Natural killer cell (primary cell): Measurements from ENCODE around the gene CLIP3. TPM values are rescaled to one million over a fixed set of nuclear protein-coding genes. Genes with fewer than 3 reads are reported as not detected.

Source experiments
- ATAC-seq, 3 donors: fragments of 150-1000 bp in 2 of 3; fragments of 200-7000 bp in 1 of 3; cut with Tn5 transposase; 1 replicate in 1 of 3; 2 replicates in 2 of 3; pipeline ENCODE4 v1.10.0; 2021; ENCODE audit warnings: mild to moderate bottlenecking in 2 of 3, moderate library complexity in 2 of 3
- DNase-seq, 2 donors: peaks; one replicate each; pipeline versions ENCODE4 v3.0.0 to v3.0.0-alpha.2; 2013 to 2021; ENCODE audit warnings: mixed read lengths in 1 of 2
- H3K27ac ChIP-seq: one replicate; pipeline ENCODE4 v1.5.1; 2013; ENCODE audit warnings: mild to moderate bottlenecking, low read length
- H3K27me3 ChIP-seq: one replicate; pipeline ENCODE4 v1.6.1; 2013; ENCODE audit warnings: low read length; ENCODE audit not compliant: control insufficient read depth, insufficient read depth
- H3K36me3 ChIP-seq: one replicate; pipeline ENCODE4 v1.6.1; 2013; ENCODE audit warnings: low read length; ENCODE audit not compliant: control insufficient read depth, insufficient read depth
- H3K4me1 ChIP-seq: one replicate; pipeline ENCODE4 v1.6.1; 2013; ENCODE audit warnings: low read length; ENCODE audit not compliant: control insufficient read depth, insufficient read depth
- H3K4me3 ChIP-seq: one replicate; pipeline ENCODE4 v1.5.1; 2013; ENCODE audit warnings: low read length
- H3K9me3 ChIP-seq: one replicate; pipeline ENCODE4 v1.6.1; 2013; ENCODE audit warnings: low read length; ENCODE audit not compliant: control insufficient read depth, insufficient read depth
- H3K27ac Mint-ChIP-seq, 2 donors: one replicate each; pipeline ENCODE4 v1.8.0; 2022; ENCODE audit warnings: mild to moderate bottlenecking in 2 of 2, mixed read lengths in 2 of 2, moderate library complexity in 1 of 2
- H3K27me3 Mint-ChIP-seq, 2 donors: one replicate each; pipeline ENCODE4 v1.8.0; 2022; ENCODE audit warnings: low read depth in 2 of 2, mixed read lengths in 2 of 2
- H3K36me3 Mint-ChIP-seq: one replicate; pipeline ENCODE4 v1.8.0; 2022; ENCODE audit warnings: mixed read lengths
- H3K4me1 Mint-ChIP-seq, 2 donors: one replicate each; pipeline ENCODE4 v1.8.0; 2022; ENCODE audit warnings: mixed read lengths in 2 of 2
- H3K4me3 Mint-ChIP-seq: one replicate; pipeline ENCODE4 v1.8.0; 2022; ENCODE audit warnings: mild to moderate bottlenecking, moderate library complexity, mixed read lengths
- H3K9me3 Mint-ChIP-seq, 2 donors: one replicate each; pipeline ENCODE4 v1.8.0; 2022; ENCODE audit warnings: mixed read lengths in 2 of 2
- WGBS: methylation state at CpG from one replicate; pipeline ENCODE4 v1.1.7; 2013; ENCODE audit warnings: missing lambda C conversion rate; ENCODE audit not compliant: insufficient coverage; 5-methylcytosine and 5-hydroxymethylcytosine counted together
- intact Hi-C: fragments of 100-400 bp; cut with micrococcal nuclease; formaldehyde crosslinking; loops from one replicate; pipeline ENCODE4 v1.14.2; 2022
- total RNA-seq, 4 donors: library from RNA; stranded (reverse); fragments of 120-200 nt in 1 of 4; gene quantifications; one replicate each; pipeline versions ENCODE4 v1.2.3 to v1.2.4, GENCODE V29; 2013 to 2022
- TF ChIP-seq, protein P1 (sequence below): fragments of 200-600 bp; IDR thresholded peaks from one replicate; pipeline ENCODE4 v1.8.0; 2022; ENCODE audit warnings: antibody characterized with exemption

CLIP3 gene
- total RNA-seq, 3 donors from 2014 or later (not counting 1 experiment from before 2014, with no cell fraction given): 0.33 to 2.1 (median 1.3) TPM

GRCh38 chr19:36059180-36059910 is 26.7 kb upstream of the CLIP3 start:
- Histone ChIP-seq H3K9me3 (no peaks in the 10 kb centered on the region), H3K27me3 (no peaks in the 10 kb centered on the region), H3K4me3 (no peak overlapping the region), H3K36me3 (no peaks in the 10 kb centered on the region), H3K27ac (no peak overlapping the region), H3K4me1 (peaks cover 9% of the 10 kb centered on the region)
- DNase-seq: no peak
- Mint-ChIP-seq H3K27ac (no peak overlapping the region), H3K27me3 (no peaks in the 10 kb centered on the region), H3K9me3 (no peaks in the 10 kb centered on the region), H3K4me3 (no peak overlapping the region), H3K36me3 (no peaks in the 10 kb centered on the region), H3K4me1 (peaks cover 7 to 12% of the 10 kb centered on the region in 2 donors)
- ATAC-seq: no peak
- TF ChIP-seq, protein P1, sequence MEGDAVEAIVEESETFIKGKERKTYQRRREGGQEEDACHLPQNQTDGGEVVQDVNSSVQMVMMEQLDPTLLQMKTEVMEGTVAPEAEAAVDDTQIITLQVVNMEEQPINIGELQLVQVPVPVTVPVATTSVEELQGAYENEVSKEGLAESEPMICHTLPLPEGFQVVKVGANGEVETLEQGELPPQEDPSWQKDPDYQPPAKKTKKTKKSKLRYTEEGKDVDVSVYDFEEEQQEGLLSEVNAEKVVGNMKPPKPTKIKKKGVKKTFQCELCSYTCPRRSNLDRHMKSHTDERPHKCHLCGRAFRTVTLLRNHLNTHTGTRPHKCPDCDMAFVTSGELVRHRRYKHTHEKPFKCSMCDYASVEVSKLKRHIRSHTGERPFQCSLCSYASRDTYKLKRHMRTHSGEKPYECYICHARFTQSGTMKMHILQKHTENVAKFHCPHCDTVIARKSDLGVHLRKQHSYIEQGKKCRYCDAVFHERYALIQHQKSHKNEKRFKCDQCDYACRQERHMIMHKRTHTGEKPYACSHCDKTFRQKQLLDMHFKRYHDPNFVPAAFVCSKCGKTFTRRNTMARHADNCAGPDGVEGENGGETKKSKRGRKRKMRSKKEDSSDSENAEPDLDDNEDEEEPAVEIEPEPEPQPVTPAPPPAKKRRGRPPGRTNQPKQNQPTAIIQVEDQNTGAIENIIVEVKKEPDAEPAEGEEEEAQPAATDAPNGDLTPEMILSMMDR: no peak
- intact Hi-C loops: no loop called here
- WGBS: 97% methylated on average over 4 of the region's 6 CpGs

GRCh38 chr19:36058481-36059179 is 26.0 kb upstream of the CLIP3 start:
- H3K27ac ChIP-seq: no peak overlapping the region
- peaks cover 11% of the 10 kb centered on the region for H3K4me1 ChIP-seq
- H3K36me3 ChIP-seq: no peaks in the 10 kb centered on the region
- H3K4me1 Mint-ChIP-seq: peaks cover 12 to 20% of the 10 kb centered on the region in 2 donors
- no peaks in the 10 kb centered on the region for H3K9me3 Mint-ChIP-seq
- H3K4me3 Mint-ChIP-seq: no peak overlapping the region
- H3K4me3 ChIP-seq: no peak overlapping the region
- no peaks in the 10 kb centered on the region for H3K27me3 ChIP-seq
- intact Hi-C loops: no loop called here
- H3K27ac Mint-ChIP-seq: no peak overlapping the region
- no peaks in the 10 kb centered on the region for H3K27me3 Mint-ChIP-seq
- TF ChIP-seq, protein P1: no peak
- DNase-seq (no peak), ATAC-seq (no peak)
- 94% methylated on average over 11 of the region's 12 CpGs for WGBS
- H3K9me3 ChIP-seq: no peaks in the 10 kb centered on the region
- no peaks in the 10 kb centered on the region for H3K36me3 Mint-ChIP-seq

- no peaks in the 10 kb centered on the region for H3K36me3 ChIP-seq
- H3K4me3 Mint-ChIP-seq: peak within 1 kb of the TSS; percentile 98
- no peaks in the 10 kb centered on the region for H3K9me3 ChIP-seq
- peak; percentile 95 for DNase-seq
- peaks cover 26 to 29% of the 10 kb centered on the region in 2 donors for H3K4me1 Mint-ChIP-seq
- H3K4me3 ChIP-seq: peak within 1 kb of the TSS; percentile 85
- TF ChIP-seq, protein P1: peak; percentile 26
- peak within 1 kb of the TSS; percentile 93 to 94 for H3K27ac Mint-ChIP-seq
- H3K4me1 ChIP-seq: peaks cover 18% of the 10 kb centered on the region
- H3K27ac ChIP-seq: peak within 1 kb of the TSS; percentile 90
- WGBS: under 1% methylated on average over 76 of the region's 76 CpGs
- intact Hi-C loops: loop anchor here (1.0 to 5.0 kb wide), 6 partner anchors 41 to 159 kb away; partner anchors contain the start of genes ALKBH6, SDHAF1, TBCB and ZNF565
- no peaks in the 10 kb centered on the region for H3K36me3 Mint-ChIP-seq
- ATAC-seq: peak; percentile 71 to 85 (median 75)
- no peaks in the 10 kb centered on the region for H3K9me3 Mint-ChIP-seq
- no peaks in the 10 kb centered on the region for H3K27me3 ChIP-seq
- H3K27me3 Mint-ChIP-seq: no peaks in the 10 kb centered on the region
Observed at GRCh38 chr19:36054733-36055686, 22.3 kb upstream of the CLIP3 start, which contains the start of gene WDR62. TSS of gene WDR62 (plus strand) at chr19:36054897. CDS start at chr19:36054972, 75 bp downstream.
